BLaER1 treated with 17β-estradiol and CSF1 and Interleukin-3, amounts not matched to agents 10 nM and 100 nM (cell line): ENCODE measurements around the gene GOLIM4.

Experiments
- H3K27ac ChIP-seq, 11 experiments: shearing (Covaris generic); formaldehyde crosslinking; 2 replicates each; pipeline ENCODE4 v1.8.1; 2022
- H3K27me3 ChIP-seq, 11 experiments: shearing (Covaris generic); formaldehyde crosslinking; 2 replicates each; pipeline ENCODE4 v1.8.1; 2022
- H3K36me3 ChIP-seq, 11 experiments: shearing (Covaris generic); formaldehyde crosslinking; 2 replicates each; pipeline ENCODE4 v1.8.1; 2022
- H3K4me1 ChIP-seq, 10 experiments: shearing (Covaris generic); formaldehyde crosslinking; 2 replicates each; pipeline ENCODE4 v1.8.1; 2022
- H3K4me2 ChIP-seq, 11 experiments: shearing (Covaris generic); formaldehyde crosslinking; 2 replicates each; pipeline ENCODE4 v1.8.1; 2022
- H3K4me3 ChIP-seq, 10 experiments: shearing (Covaris generic); formaldehyde crosslinking; 2 replicates each; pipeline ENCODE4 v1.8.1; 2022
- H3K9ac ChIP-seq, 11 experiments: shearing (Covaris generic); formaldehyde crosslinking; 2 replicates each; pipeline ENCODE4 v1.8.1; 2022
- H3K9me3 ChIP-seq, 11 experiments: shearing (Covaris generic); formaldehyde crosslinking; replicated peaks in 1 of 11; 2 replicates each; pipeline ENCODE4 v1.8.1; 2022
- H4K20me1 ChIP-seq, 11 experiments: shearing (Covaris generic); formaldehyde crosslinking; 2 replicates each; pipeline ENCODE4 v1.8.1; 2022
- Cebpa-rat ChIP-seq, 11 experiments: shearing (Covaris generic); IDR thresholded peaks; 2 replicates each; pipeline ENCODE4 v1.8.1; 2022

GOLIM4 gene

DNA sequence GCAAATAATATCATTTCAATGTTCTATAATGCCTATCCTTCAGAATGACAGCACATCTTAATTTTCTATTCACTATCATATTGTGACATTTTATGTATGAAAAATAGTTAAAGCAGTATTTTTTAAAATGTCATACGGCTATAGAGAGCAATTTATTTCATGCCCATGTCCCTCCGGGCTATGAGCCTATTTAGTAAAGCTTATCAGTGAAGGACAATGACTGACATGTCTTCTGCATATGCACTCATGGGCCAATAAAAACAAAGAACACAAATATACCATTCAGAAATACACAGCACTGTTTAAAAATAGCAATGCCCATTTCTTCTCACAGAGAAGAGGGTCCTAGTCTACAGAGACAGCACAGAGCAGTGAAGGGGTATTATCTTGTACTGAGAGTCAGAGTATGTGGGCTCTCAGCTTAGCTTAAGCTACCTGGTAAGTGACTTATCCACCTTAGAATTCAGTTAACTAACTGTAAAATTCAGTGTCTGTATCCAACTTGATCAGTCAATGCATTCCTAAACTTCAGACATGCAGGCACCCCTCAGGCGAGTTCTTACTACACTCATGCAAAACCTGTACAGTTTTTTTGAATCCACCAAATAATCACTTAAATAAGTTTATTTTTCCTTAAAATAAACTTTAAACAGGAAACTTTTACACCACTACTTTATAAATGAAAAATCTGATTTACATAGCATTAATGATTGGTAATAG lies 9.0 kb downstream of the GOLIM4 start:
- Histone ChIP-seq H3K27ac (no peak overlapping the region), H3K4me1 (peaks cover 9 to 34% (median 21%) of the 10 kb centered on the region in 10 experiments; a peak in 15 of 20 replicates), H3K27me3 (no peaks in the 10 kb centered on the region), H3K9ac (no peak overlapping the region), H3K4me3 (no peak overlapping the region), H3K9me3 (peaks cover 0 to 12% (median 0%) of the 10 kb centered on the region in 11 experiments; a peak in 2 of 22 replicates), H3K36me3 (peaks cover 0 to 4% (median 0%) of the 10 kb centered on the region in 11 experiments; a peak in 2 of 22 replicates), H3K4me2 (no peak overlapping the region), H4K20me1 (peaks cover 0 to 97% (median 57%) of the 10 kb centered on the region in 11 experiments; a peak in 15 of 22 replicates)
- TF ChIP-seq Cebpa-rat (IDR thresholded peaks at IDR 0.05) = no peak

- TF ChIP-seq Cebpa-rat (IDR thresholded peaks at IDR 0.05) = no peak
- Histone ChIP-seq H3K36me3 (peaks cover 0 to 4% (median 0%) of the 10 kb centered on the region in 11 experiments; a peak in 2 of 22 replicates), H3K4me3 (no peak overlapping the region), H3K9ac (no peak overlapping the region), H4K20me1 (peaks cover 0 to 97% (median 55%) of the 10 kb centered on the region in 11 experiments; a peak in 16 of 22 replicates), H3K27me3 (no peaks in the 10 kb centered on the region), H3K4me2 (peak overlapping the region in 4 of 11 experiments; percentile 4 to 22 (median 14); a peak in 1 of 22 replicates), H3K27ac (no peak overlapping the region), H3K4me1 (peaks cover 9 to 30% (median 17%) of the 10 kb centered on the region in 10 experiments; a peak in 15 of 20 replicates), H3K9me3 (peaks cover 0 to 12% (median 0%) of the 10 kb centered on the region in 11 experiments; a peak in 2 of 22 replicates)
These were observed 10.1 kb downstream of the GOLIM4 start for GRCh38 chr3:168085491-168086119.

GRCh38 chr3:168083906-168084305 lies 11.8 kb downstream of the GOLIM4 start:
- no peaks in the 10 kb centered on the region for H3K27me3 ChIP-seq
- no peak for TF ChIP-seq Cebpa-rat (IDR thresholded peaks at IDR 0.05)
- peaks cover 0 to 4% (median 0%) of the 10 kb centered on the region in 11 experiments; a peak in 2 of 22 replicates for H3K36me3 ChIP-seq
- H3K9ac ChIP-seq = no peak overlapping the region
- no peak overlapping the region for H3K4me3 ChIP-seq
- peaks cover 0 to 12% (median 0%) of the 10 kb centered on the region in 11 experiments; a peak in 2 of 22 replicates for H3K9me3 ChIP-seq
- H3K27ac ChIP-seq = no peak overlapping the region
- H4K20me1 ChIP-seq = peaks cover 0 to 93% (median 41%) of the 10 kb centered on the region in 11 experiments; a peak in 15 of 22 replicates
- H3K4me2 ChIP-seq = no peak overlapping the region
- peaks cover 5 to 15% (median 8%) of the 10 kb centered on the region in 10 experiments; a peak in 12 of 20 replicates for H3K4me1 ChIP-seq

DNA sequence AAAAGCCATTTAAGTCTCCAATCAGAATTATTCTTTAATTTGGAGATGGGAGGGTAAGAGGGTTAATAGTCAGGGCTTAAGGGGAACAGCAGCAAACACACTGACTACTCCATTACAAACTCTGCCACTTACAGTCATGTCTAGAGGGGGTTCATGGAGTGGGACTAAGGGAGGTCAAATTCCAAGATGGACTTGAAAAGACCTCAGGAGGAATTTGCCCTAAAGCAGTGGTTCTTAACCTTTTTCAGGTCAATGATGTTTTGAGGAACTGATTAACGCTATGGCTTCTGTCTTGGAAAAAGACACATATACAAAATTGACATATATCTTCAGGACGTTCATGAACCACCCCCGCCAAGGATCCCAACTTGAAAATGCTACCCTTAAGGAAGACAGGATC lies 13.9 kb downstream of the GOLIM4 start:
- Histone ChIP-seq H3K9ac (no peak overlapping the region), H3K4me2 (no peak overlapping the region), H3K36me3 (peaks cover 0 to 9% (median 6%) of the 10 kb centered on the region in 11 experiments; a peak in 15 of 22 replicates), H3K4me3 (no peak overlapping the region), H3K27ac (no peak overlapping the region), H3K27me3 (no peaks in the 10 kb centered on the region), H3K9me3 (peaks cover 0 to 17% (median 6%) of the 10 kb centered on the region in 11 experiments; a peak in 12 of 22 replicates), H4K20me1 (peaks cover 0 to 76% (median 23%) of the 10 kb centered on the region in 11 experiments; a peak in 15 of 22 replicates), H3K4me1 (peaks cover 0 to 9% (median 5%) of the 10 kb centered on the region in 10 experiments; a peak in 6 of 20 replicates)
- no peak for TF ChIP-seq Cebpa-rat (IDR thresholded peaks at IDR 0.05)

GRCh38 chr3:168081171-168081771 lies 14.5 kb downstream of the GOLIM4 start:
- Histone ChIP-seq H3K27me3 (no peaks in the 10 kb centered on the region), H3K9ac (no peak overlapping the region), H3K4me2 (no peak overlapping the region), H3K4me1 (peaks cover 0 to 9% (median 5%) of the 10 kb centered on the region in 10 experiments; a peak in 6 of 20 replicates), H3K36me3 (peaks cover 0 to 14% (median 8%) of the 10 kb centered on the region in 11 experiments; a peak in 15 of 22 replicates), H3K4me3 (no peak overlapping the region), H3K27ac (no peak overlapping the region), H4K20me1 (peaks cover 0 to 70% (median 19%) of the 10 kb centered on the region in 11 experiments; a peak in 15 of 22 replicates), H3K9me3 (peaks cover 0 to 18% (median 7%) of the 10 kb centered on the region in 11 experiments; a peak in 12 of 22 replicates)
- no peak for TF ChIP-seq Cebpa-rat (IDR thresholded peaks at IDR 0.05)

- Histone ChIP-seq H3K4me2 (no peak overlapping the region), H3K9ac (no peak overlapping the region), H3K27ac (no peak overlapping the region), H3K4me3 (no peak overlapping the region), H3K36me3 (peaks cover 0 to 16% (median 8%) of the 10 kb centered on the region in 11 experiments; a peak in 15 of 22 replicates), H3K4me1 (peaks cover 0 to 6% (median 3%) of the 10 kb centered on the region in 10 experiments; a peak in 6 of 20 replicates), H3K9me3 (peaks cover 0 to 18% (median 9%) of the 10 kb centered on the region in 11 experiments; a peak in 12 of 22 replicates), H3K27me3 (no peaks in the 10 kb centered on the region), H4K20me1 (peaks cover 0 to 67% (median 19%) of the 10 kb centered on the region in 11 experiments; a peak in 15 of 22 replicates)
- no peak for TF ChIP-seq Cebpa-rat (IDR thresholded peaks at IDR 0.05)
These were observed 15.1 kb downstream of the GOLIM4 start for GRCh38 chr3:168080499-168081170.

DNA sequence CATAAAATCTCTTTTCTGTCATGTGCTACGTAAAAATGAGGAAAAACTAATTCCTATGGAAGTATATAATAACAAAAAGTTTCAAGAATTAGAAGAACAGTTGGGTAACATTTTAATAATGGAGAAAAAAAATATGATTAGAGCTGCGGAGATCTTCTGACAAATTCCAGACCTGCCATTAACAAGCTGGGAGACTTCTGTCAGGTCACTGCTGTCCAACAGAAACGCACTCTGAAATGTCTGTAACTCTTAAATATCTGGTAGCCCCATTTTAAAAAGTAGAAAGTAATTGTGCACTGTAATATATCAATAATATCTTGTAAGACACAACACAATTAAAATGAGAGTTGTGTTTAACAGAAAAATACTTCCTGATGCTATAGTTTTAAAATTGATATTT lies 15.7 kb downstream of the GOLIM4 start:
- H3K36me3 ChIP-seq = peaks cover 0 to 16% (median 7%) of the 10 kb centered on the region in 11 experiments; a peak in 15 of 22 replicates
- no peak overlapping the region for H3K4me2 ChIP-seq
- H3K9me3 ChIP-seq = peaks cover 0 to 21% (median 10%) of the 10 kb centered on the region in 11 experiments; a peak in 12 of 22 replicates
- H4K20me1 ChIP-seq = peaks cover 0 to 61% (median 19%) of the 10 kb centered on the region in 11 experiments; a peak in 15 of 22 replicates
- H3K27me3 ChIP-seq = no peaks in the 10 kb centered on the region
- H3K4me1 ChIP-seq = peaks cover 0 to under 1% (median 0%) of the 10 kb centered on the region in 10 experiments; a peak in 3 of 20 replicates
- no peak for TF ChIP-seq Cebpa-rat (IDR thresholded peaks at IDR 0.05)
- no peak overlapping the region for H3K4me3 ChIP-seq
- H3K9ac ChIP-seq = no peak overlapping the region
- H3K27ac ChIP-seq = no peak overlapping the region

DNA sequence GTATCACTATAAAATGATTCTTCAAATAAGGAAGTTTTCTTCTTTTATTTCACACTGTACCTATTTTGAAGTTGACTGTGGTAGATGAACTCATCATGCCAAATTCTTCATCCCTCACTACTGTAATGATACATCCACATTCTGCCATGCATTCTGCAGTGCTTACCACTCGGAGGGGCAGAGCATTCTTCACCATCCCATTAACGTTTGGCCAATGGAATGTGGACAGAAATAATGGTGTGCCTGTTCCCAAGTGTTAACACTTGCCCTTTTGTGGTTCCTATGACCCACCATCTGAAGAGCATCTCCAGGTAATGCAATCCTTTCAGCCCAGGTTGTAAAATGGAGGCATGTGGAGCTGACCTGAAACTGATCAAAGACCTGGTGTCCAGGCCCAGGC lies 18.6 kb downstream of the GOLIM4 start:
- TF ChIP-seq Cebpa-rat (IDR thresholded peaks at IDR 0.05) = no peak
- H3K4me2 ChIP-seq = no peak overlapping the region

More for the DNA sequence above, 18.6 kb downstream of the GOLIM4 start:
- Histone ChIP-seq H3K9ac (no peak overlapping the region), H3K9me3 (peaks cover 0 to 21% (median 10%) of the 10 kb centered on the region in 11 experiments; a peak in 11 of 22 replicates), H4K20me1 (peaks cover 0 to 47% (median 11%) of the 10 kb centered on the region in 11 experiments; a peak in 13 of 22 replicates), H3K4me1 (peaks cover 12 to 16% (median 15%) of the 10 kb centered on the region in 10 experiments), H3K27ac (no peak overlapping the region), H3K36me3 (peaks cover 0 to 16% (median 7%) of the 10 kb centered on the region in 11 experiments; a peak in 15 of 22 replicates), H3K27me3 (no peaks in the 10 kb centered on the region), H3K4me3 (no peak overlapping the region)
